Kidney (tissue), 14 donors: Measurements from ENCODE around the gene CCT8L2. TPM values are rescaled to one million over a fixed set of nuclear protein-coding genes. Genes with fewer than 3 reads are reported as not detected.
"Not testable (repeated sequence)": the region's sequence is repeated elsewhere in the genome, so short reads cannot be mapped to it uniquely, and the experiment has no call there.

Experiments
- DNase-seq, 5 donors: peaks; one replicate each; pipeline ENCODE4 v3.0.0-alpha.2; 2013 to 2020
- FAIRE-seq: peaks from 2 replicates; lab custom pipeline; 2012; peaks lifted over from hg19 to GRCh38; lab: Jason Lieb, UNC
- H3K27ac ChIP-seq, 2 donors: one replicate each; pipeline ENCODE4 v1.7.0; 2013; ENCODE audit warnings: low read depth in 2 of 2, low read length in 2 of 2, inconsistent platforms in 1 of 2
- H3K27me3 ChIP-seq: one replicate; pipeline ENCODE4 v1.7.1; 2013; ENCODE audit warnings: low read length, inconsistent platforms; ENCODE audit not compliant: control insufficient read depth, insufficient read depth
- H3K36me3 ChIP-seq, 3 donors: one replicate each; pipeline versions ENCODE4 v1.7.0 to v1.7.1; 2013; ENCODE audit warnings: low read length in 3 of 3, control low read depth in 1 of 3, inconsistent platforms in 1 of 3; ENCODE audit not compliant: insufficient read depth in 3 of 3, control insufficient read depth in 2 of 3
- H3K4me1 ChIP-seq, 3 donors: one replicate each; pipeline versions ENCODE4 v1.7.0 to v1.7.1; 2013; ENCODE audit warnings: low read length in 3 of 3, inconsistent platforms in 1 of 3, low read depth in 1 of 3; ENCODE audit not compliant: control insufficient read depth in 2 of 3, insufficient read depth in 2 of 3
- H3K4me3 ChIP-seq, 3 donors: one replicate each; pipeline versions ENCODE4 v1.7.0 to v1.8.1; 2013; ENCODE audit warnings: low read length in 3 of 3, control low read depth in 1 of 3, inconsistent platforms in 1 of 3
- H3K9ac ChIP-seq, 3 donors: one replicate each; pipeline versions ENCODE4 v1.7.0 to v1.7.1; 2013; ENCODE audit warnings: low read length in 3 of 3, control low read depth in 1 of 3, inconsistent platforms in 1 of 3
- H3K9me3 ChIP-seq, 3 donors: one replicate each; pipeline versions ENCODE4 v1.7.0 to v1.7.1; 2013; ENCODE audit warnings: low read length in 3 of 3, control low read depth in 1 of 3, inconsistent platforms in 1 of 3; ENCODE audit not compliant: control insufficient read depth in 2 of 3, insufficient read depth in 1 of 3
- CTCF ChIP-seq: IDR thresholded peaks from 3 replicates; pipeline ENCODE4 v1.5.1; 2012; ENCODE audit warnings: mild to moderate bottlenecking, moderate library complexity, borderline replicate concordance; ENCODE audit not compliant: insufficient read depth; ENCODE audit errors: extremely low read depth
- intact Hi-C: fragments of 100-400 bp; cut with DNase I; formaldehyde crosslinking; loops from one replicate; pipeline ENCODE4 v1.11.1; 2022
- polyA plus RNA-seq: library from polyadenylated mRNA; stranded (reverse); fragments of 350-450 nt; fragmentation: Illumina TruSeq; extraction: RNeasy Lipid Tissue Mini Kit (QIAGEN cat#74804); gene quantifications from one replicate; pipeline ENCODE4 v1.2.3, GENCODE V29; 2014; ENCODE audit warnings: low read depth, low replicate concordance; ENCODE audit not compliant: insufficient read depth
- total RNA-seq: library from RNA; stranded (reverse); fragmentation: NEBNext Ultra II Directional; extraction: Animal tissue kit (Norgen Biotek cat#: 25700); gene quantifications from one replicate; pipeline ENCODE4 v1.2.1, GENCODE V29; 2021
- donor health status: control.
- donor health status: control.
- donor health status: control.
- donor health status: control.
- donor health status: control.
- donor health status: DM: yes; HTN: yes; CAD: no.
- donor health status: Normal renal cell carcinoma (clear cell type).

The CCT8L2 gene
- total and polyA plus RNA-seq, 2 donors from 2014 or later, result not detected

- FAIRE-seq (no peak), DNase-seq (no peak)
- H3K27ac ChIP-seq, result no peak overlapping the region
- intact Hi-C loops, result no loop called here
- TF ChIP-seq CTCF, result no peak
- no peak overlapping the region for H3K4me3 ChIP-seq
- no peaks in the 10 kb centered on the region for H3K36me3 ChIP-seq
- H3K9me3 ChIP-seq, result no peaks in the 10 kb centered on the region
- no peak overlapping the region for H3K9ac ChIP-seq
- no peaks in the 10 kb centered on the region for H3K27me3 ChIP-seq
- no peaks in the 10 kb centered on the region for H3K4me1 ChIP-seq
These were observed 6.4 kb downstream of the CCT8L2 start for GRCh38 chr22:16586170-16586569.

GRCh38 chr22:16580872-16581271 lies 11.7 kb downstream of the CCT8L2 start:
- intact Hi-C loops, H3K36me3 ChIP-seq, H3K27ac ChIP-seq, H3K4me3 ChIP-seq, H3K9ac ChIP-seq, H3K27me3 ChIP-seq, H3K9me3 ChIP-seq, DNase-seq, FAIRE-seq, H3K4me1 ChIP-seq: not testable (repeated sequence)

GRCh38 chr22:16569240-16569834 lies 23.3 kb downstream of the CCT8L2 start:
- H3K36me3 ChIP-seq, H3K27ac ChIP-seq, H3K9me3 ChIP-seq, DNase-seq, intact Hi-C loops, H3K4me3 ChIP-seq, FAIRE-seq, H3K4me1 ChIP-seq, H3K27me3 ChIP-seq, H3K9ac ChIP-seq: not testable (repeated sequence)

DNA sequence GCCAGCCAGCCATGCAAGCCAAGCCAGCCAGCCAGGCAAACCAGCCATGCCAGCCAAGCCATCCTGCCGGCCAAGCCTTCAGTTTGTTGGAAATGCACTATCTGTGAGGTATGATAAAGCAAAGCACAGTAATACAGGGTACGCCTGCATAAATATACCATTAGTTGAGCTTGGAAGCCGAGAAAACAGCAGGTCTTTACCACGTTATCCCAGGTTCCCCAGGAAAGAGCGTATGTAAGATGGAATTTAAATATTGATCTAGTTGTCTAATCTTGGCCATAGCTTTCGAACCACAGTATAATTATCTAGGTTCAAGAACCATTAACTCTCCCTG lies 24.2 kb downstream of the CCT8L2 start:
- no peak for FAIRE-seq
- Histone ChIP-seq H3K4me1 (no peaks in the 10 kb centered on the region), H3K27ac (no peak overlapping the region), H3K9me3 (no peaks in the 10 kb centered on the region), H3K36me3 (no peaks in the 10 kb centered on the region), H3K9ac (no peak overlapping the region), H3K4me3 (no peak overlapping the region), H3K27me3 (no peaks in the 10 kb centered on the region)
- no peak for DNase-seq
- intact Hi-C loops, result no loop called here
- no peak for TF ChIP-seq CTCF

DNA sequence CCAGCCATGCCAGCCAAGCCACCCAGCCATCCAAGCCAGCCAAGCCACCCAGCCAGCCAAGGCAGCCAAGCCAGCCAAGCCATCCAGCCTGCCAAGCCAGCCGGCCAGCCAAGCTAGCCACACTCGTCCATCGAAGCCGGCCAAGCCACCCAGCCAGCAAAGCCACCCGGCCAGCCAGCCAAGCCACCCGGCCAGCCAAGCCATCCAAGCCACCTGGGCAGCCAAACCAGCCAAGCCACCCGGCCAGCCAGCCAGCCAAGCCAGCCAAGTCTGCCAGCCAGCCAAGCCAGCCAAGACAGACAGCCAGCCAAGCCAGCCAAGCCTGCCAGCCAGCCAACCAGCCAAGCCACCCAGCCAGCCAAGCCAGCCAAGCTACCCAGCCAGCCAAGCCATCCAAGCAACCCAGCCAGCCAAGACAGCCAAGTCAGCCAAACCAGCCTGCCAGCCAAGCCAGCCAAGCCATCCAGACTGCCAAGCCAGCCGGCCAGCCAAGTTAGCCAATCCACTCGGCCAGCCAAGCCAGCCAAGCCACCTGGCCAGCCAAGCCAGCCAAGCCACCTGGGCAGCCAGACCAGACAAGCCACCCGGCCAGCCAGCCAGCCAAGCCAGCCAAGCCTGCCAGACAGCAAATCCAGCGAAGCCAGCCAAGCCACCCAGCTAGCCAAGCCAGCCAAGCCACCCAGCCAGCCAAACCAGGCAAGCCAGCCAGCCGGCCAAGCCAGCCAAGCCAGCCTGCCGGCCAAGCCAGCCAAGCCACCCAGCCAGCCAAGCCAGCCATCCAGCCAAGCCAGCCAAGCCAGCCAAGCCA lies 24.8 kb downstream of the CCT8L2 start:
- H3K9me3 ChIP-seq, H3K4me1 ChIP-seq, H3K9ac ChIP-seq, H3K27me3 ChIP-seq, H3K4me3 ChIP-seq, FAIRE-seq, H3K36me3 ChIP-seq, H3K27ac ChIP-seq, intact Hi-C loops: not testable (repeated sequence)
- DNase-seq, result peak in 1 of 5 donors; percentile 73

DNA sequence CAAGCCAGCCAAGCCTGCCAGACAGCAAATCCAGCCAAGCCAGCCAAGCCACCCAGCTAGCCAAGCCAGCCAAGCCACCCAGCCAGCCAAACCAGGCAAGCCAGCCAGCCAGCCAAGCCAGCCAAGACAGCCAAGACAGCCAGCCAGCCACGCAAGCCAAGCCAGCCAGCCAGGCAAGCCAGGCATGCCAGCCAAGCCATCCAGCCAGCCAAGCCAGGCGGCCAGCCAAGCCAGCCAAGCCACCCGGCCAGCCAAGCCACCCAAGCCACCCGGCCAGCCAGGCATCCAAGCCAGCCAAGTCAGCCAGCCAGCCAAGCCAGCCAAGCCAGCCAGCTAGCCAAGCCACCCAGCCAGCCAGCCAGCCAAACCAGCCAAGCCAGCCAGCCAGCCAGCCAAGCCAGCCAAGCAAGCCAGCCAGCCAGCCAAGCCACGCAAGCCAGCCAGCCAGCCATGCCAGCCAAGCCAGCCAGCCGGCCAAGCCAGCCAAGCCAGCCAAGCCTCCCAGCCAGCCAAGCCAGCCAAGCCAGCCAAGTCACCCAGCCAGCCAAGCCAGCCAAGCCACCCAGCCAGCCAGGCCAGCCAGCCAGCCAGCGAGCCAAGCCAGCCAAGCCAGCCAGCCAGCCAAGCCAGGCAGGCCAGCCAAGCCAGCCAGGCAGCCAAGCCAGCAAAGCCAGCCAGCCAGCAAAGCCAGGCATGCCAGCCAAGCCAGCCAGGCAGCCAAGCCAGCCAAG lies 26.0 kb downstream of the CCT8L2 start:
- intact Hi-C loops, DNase-seq, FAIRE-seq: not testable (repeated sequence)

More for the DNA sequence above, 26.0 kb downstream of the CCT8L2 start:
- H3K4me1 ChIP-seq, H3K9ac ChIP-seq, H3K36me3 ChIP-seq, H3K27me3 ChIP-seq, H3K9me3 ChIP-seq, H3K4me3 ChIP-seq, H3K27ac ChIP-seq: not testable (repeated sequence)
